Progenitor cell of endocrine pancreas (in vitro differentiated cells): Measurements from ENCODE around the gene NCAPH2. TPM values are rescaled to one million over a fixed set of nuclear protein-coding genes. Genes with fewer than 3 reads are reported as not detected.

Source experiments
- DNase-seq: peaks from one replicate; pipeline ENCODE4 v3.0.0; 2021; ENCODE audit warnings: low spot score; ENCODE audit not compliant: unreplicated experiment
- H3K27ac Mint-ChIP-seq: 2 replicates; pipeline ENCODE4 v1.8.0; 2021; ENCODE audit warnings: mild to moderate bottlenecking, moderate library complexity, mixed read lengths
- H3K27me3 Mint-ChIP-seq: 2 replicates; pipeline ENCODE4 v1.8.0; 2021; ENCODE audit warnings: mixed read lengths
- H3K36me3 Mint-ChIP-seq: 2 replicates; pipeline ENCODE4 v1.8.0; 2022; ENCODE audit warnings: mixed read lengths; ENCODE audit not compliant: insufficient read depth
- H3K4me1 Mint-ChIP-seq: 2 replicates; pipeline ENCODE4 v1.8.0; 2021; ENCODE audit warnings: low read depth, mixed read lengths
- H3K4me3 Mint-ChIP-seq: 2 replicates; pipeline ENCODE4 v1.8.0; 2021; ENCODE audit warnings: low read depth, mild to moderate bottlenecking, moderate library complexity, mixed read lengths
- H3K9me3 Mint-ChIP-seq: 2 replicates; pipeline ENCODE4 v1.8.0; 2021; ENCODE audit warnings: low read depth, mixed read lengths
- CTCF ChIP-seq: fragments of 200-600 bp; sonication (generic); IDR thresholded peaks from one replicate; pipeline ENCODE4 v1.5.0; 2021; ENCODE audit warnings: antibody characterized with exemption, mild to moderate bottlenecking; ENCODE audit not compliant: unreplicated experiment
- total RNA-seq: library from RNA; stranded (reverse); gene quantifications from 2 replicates; pipeline ENCODE4 v1.2.1, GENCODE V29; 2021

NCAPH2 gene
- total RNA-seq, 1 donor from 2014 or later = 66.5 TPM

GRCh38 chr22:50548040-50548920 is 40.3 kb downstream of the NCAPH2 start:
- no peak for DNase-seq
- no peak for TF ChIP-seq CTCF
- H3K27ac Mint-ChIP-seq = no peak overlapping the region
- H3K4me3 Mint-ChIP-seq = no peak overlapping the region
- no peaks in the 10 kb centered on the region for H3K36me3 Mint-ChIP-seq
- peaks cover 15% of the 10 kb centered on the region for H3K27me3 Mint-ChIP-seq
- no peaks in the 10 kb centered on the region for H3K9me3 Mint-ChIP-seq
- no peaks in the 10 kb centered on the region for H3K4me1 Mint-ChIP-seq

DNA sequence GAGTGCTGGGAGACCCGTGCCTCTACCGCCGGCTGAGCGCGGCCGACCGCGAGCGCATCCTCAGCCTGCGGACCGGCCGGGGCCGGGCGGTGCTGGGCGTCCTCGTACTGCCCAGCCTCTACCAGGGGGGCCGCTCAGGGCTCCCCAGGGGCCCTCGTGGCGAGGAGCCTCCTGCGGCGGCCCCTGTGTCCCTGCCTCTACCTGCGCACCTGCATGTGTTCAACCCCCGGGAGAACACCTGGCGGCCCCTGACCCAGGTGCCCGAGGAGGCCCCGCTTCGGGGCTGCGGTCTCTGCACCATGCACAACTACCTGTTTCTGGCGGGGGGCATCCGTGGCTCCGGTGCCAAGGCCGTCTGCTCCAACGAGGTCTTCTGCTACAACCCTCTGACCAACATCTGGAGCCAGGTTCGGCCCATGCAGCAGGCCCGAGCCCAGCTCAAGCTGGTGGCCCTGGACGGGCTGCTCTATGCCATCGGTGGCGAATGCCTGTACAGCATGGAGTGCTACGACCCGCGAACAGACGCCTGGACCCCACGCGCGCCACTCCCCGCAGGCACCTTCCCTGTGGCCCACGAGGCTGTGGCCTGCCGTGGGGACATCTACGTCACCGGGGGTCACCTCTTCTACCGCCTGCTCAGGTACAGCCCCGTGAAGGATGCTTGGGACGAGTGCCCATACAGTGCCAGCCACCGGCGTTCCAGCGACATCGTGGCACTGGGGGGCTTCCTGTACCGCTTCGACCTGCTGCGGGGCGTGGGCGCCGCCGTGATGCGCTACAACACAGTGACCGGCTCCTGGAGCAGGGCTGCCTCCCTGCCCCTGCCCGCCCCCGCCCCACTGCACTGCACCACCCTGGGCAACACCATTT is 41.1 kb downstream of the NCAPH2 start:
- Mint-ChIP-seq H3K4me3 (no peak overlapping the region), H3K36me3 (no peaks in the 10 kb centered on the region), H3K27me3 (peaks cover 16% of the 10 kb centered on the region), H3K27ac (no peak overlapping the region), H3K9me3 (no peaks in the 10 kb centered on the region), H3K4me1 (no peaks in the 10 kb centered on the region)
- DNase-seq = no peak
- no peak for TF ChIP-seq CTCF

DNA sequence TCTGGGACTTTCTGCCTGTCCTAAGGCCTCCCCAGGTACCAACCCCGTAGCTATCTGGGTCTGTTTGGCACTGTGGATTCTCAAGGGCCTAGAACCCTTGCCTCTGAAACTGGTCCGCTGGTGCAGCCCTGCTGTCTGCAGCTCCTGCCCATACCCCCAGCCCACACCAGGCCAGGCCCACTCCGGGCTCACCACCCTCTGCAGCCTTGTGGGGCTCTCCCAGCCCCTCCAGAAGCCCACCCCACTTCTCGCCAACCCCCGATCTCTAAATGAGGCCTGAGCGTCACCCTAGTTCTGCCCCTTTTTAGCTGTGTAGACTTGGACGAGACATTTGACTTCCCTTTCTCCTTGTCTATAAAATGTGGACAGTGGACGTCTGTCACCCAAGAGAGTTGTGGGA is 42.4 kb downstream of the NCAPH2 start:
- no peak overlapping the region for H3K27ac Mint-ChIP-seq
- H3K36me3 Mint-ChIP-seq = no peaks in the 10 kb centered on the region
- peaks cover 15% of the 10 kb centered on the region for H3K27me3 Mint-ChIP-seq
- no peak for TF ChIP-seq CTCF
- H3K9me3 Mint-ChIP-seq = no peaks in the 10 kb centered on the region
- DNase-seq = no peak
- no peaks in the 10 kb centered on the region for H3K4me1 Mint-ChIP-seq
- H3K4me3 Mint-ChIP-seq = no peak overlapping the region

- TF ChIP-seq CTCF = no peak
- Mint-ChIP-seq H3K4me3 (no peak overlapping the region), H3K4me1 (no peaks in the 10 kb centered on the region), H3K27me3 (peaks cover 18% of the 10 kb centered on the region), H3K9me3 (no peaks in the 10 kb centered on the region), H3K27ac (no peak overlapping the region), H3K36me3 (no peaks in the 10 kb centered on the region)
- no peak for DNase-seq
Measured at GRCh38 chr22:50551160-50551752, 43.2 kb downstream of the NCAPH2 start.

GRCh38 chr22:50553310-50553709 is 45.3 kb downstream of the NCAPH2 start:
- no peak overlapping the region for H3K4me3 Mint-ChIP-seq

More at GRCh38 chr22:50553310-50553709, 45.3 kb downstream of the NCAPH2 start:
- H3K36me3 Mint-ChIP-seq = no peaks in the 10 kb centered on the region
- no peak for TF ChIP-seq CTCF
- H3K9me3 Mint-ChIP-seq = no peaks in the 10 kb centered on the region
- no peaks in the 10 kb centered on the region for H3K4me1 Mint-ChIP-seq
- H3K27ac Mint-ChIP-seq = no peak overlapping the region
- peaks cover 23% of the 10 kb centered on the region for H3K27me3 Mint-ChIP-seq
- DNase-seq = no peak
